Vagina (tissue), 2 donors: ENCODE data around the gene PRELID1. TPM values are rescaled to one million over a fixed set of nuclear protein-coding genes. Genes with fewer than 3 reads are reported as not detected.

Experiments used
- DNase-seq, 2 donors: peaks; one replicate each; pipeline ENCODE4 v3.0.0-alpha.2; 2017; ENCODE audit errors: extremely low spot score in 2 of 2
- H3K27ac ChIP-seq: fragments of 200-600 bp; sonication (generic); one replicate; pipeline ENCODE4 v1.5.1; 2019
- H3K27me3 ChIP-seq: fragments of 200-600 bp; sonication (generic); one replicate; pipeline ENCODE4 v1.5.1; 2019
- H3K36me3 ChIP-seq, 2 donors: fragments of 200-600 bp; sonication (generic); one replicate each; pipeline ENCODE4 v1.5.1; 2017 to 2019
- H3K4me1 ChIP-seq: fragments of 200-600 bp; sonication (generic); one replicate; pipeline ENCODE4 v1.5.1; 2019
- H3K4me3 ChIP-seq, 2 donors: fragments of 200-600 bp; sonication (generic); 1 replicate in 1 of 2; 2 replicates in 1 of 2; pipeline ENCODE4 v1.5.1; 2016 to 2019
- H3K9me3 ChIP-seq: fragments of 200-600 bp; sonication (generic); one replicate; pipeline ENCODE4 v1.5.1; 2019
- CTCF ChIP-seq, 3 experiments: fragments of 450-650 bp in 2 of 3; fragments of 200-600 bp in 1 of 3; sonication (generic) in 1 of 3; IDR thresholded peaks; one replicate each; pipeline ENCODE4 v1.5.1; 2017 to 2019; ENCODE audit warnings: antibody characterized with exemption in 3 of 3, mild to moderate bottlenecking in 2 of 3, moderate library complexity in 2 of 3
- POLR2A ChIP-seq, 2 donors: fragments of 450-650 bp; IDR thresholded peaks; one replicate each; pipeline ENCODE4 v1.6.1; 2017; ENCODE audit warnings: antibody characterized with exemption in 2 of 2, mild to moderate bottlenecking in 2 of 2, moderate library complexity in 2 of 2
- POLR2AphosphoS5 ChIP-seq, 2 donors: sonication (generic); formaldehyde crosslinking; IDR thresholded peaks; one replicate each; pipeline ENCODE4 v1.9.0; 2017; ENCODE audit warnings: antibody characterized with exemption in 2 of 2, mild to moderate bottlenecking in 2 of 2, low read depth in 1 of 2; ENCODE audit not compliant: insufficient read depth in 1 of 2
- intact Hi-C: fragments of 100-400 bp; cut with DNase I; formaldehyde crosslinking; loops from one replicate; pipeline ENCODE4 v1.15.1; 2023
- total RNA-seq: library from RNA; depleted of rRNA; stranded (reverse); fragments of >200 nt; gene quantifications from one replicate; pipeline ENCODE4 v1.2.3, GENCODE V29; 2016

Gene PRELID1
- total RNA-seq, 1 donor from 2014 or later, result 93.3 TPM

GRCh38 chr5:177332031-177332895 is 28.7 kb downstream of the PRELID1 start:
- intact Hi-C loops, result no loop called here
- H3K9me3 ChIP-seq, result no peaks in the 10 kb centered on the region
- peaks cover 6 to 72% of the 10 kb centered on the region in 2 donors for H3K36me3 ChIP-seq
- TF ChIP-seq CTCF (IDR thresholded peaks at IDR 0.05) (no peak), POLR2AphosphoS5 (IDR thresholded peaks at IDR 0.05; ENCODE audit: insufficient read depth in 1 of 2, low read depth in 1 of 2) (no peak), POLR2A (IDR thresholded peaks at IDR 0.05) (no peak)
- H3K27me3 ChIP-seq, result no peaks in the 10 kb centered on the region
- H3K27ac ChIP-seq, result no peak overlapping the region
- peaks cover 5% of the 10 kb centered on the region for H3K4me1 ChIP-seq
- no peak for DNase-seq
- no peak overlapping the region for H3K4me3 ChIP-seq

GRCh38 chr5:177332896-177333260 is 29.3 kb downstream of the PRELID1 start:
- Histone ChIP-seq H3K9me3 (no peaks in the 10 kb centered on the region), H3K4me3 (no peak overlapping the region), H3K36me3 (peaks cover 6 to 78% of the 10 kb centered on the region in 2 donors), H3K27ac (no peak overlapping the region), H3K4me1 (peaks cover 3% of the 10 kb centered on the region), H3K27me3 (no peaks in the 10 kb centered on the region)
- intact Hi-C loops, result no loop called here
- no peak for DNase-seq
- TF ChIP-seq CTCF (IDR thresholded peaks at IDR 0.05) (no peak), POLR2A (IDR thresholded peaks at IDR 0.05) (no peak), POLR2AphosphoS5 (IDR thresholded peaks at IDR 0.05; ENCODE audit: insufficient read depth in 1 of 2, low read depth in 1 of 2) (no peak)

DNA sequence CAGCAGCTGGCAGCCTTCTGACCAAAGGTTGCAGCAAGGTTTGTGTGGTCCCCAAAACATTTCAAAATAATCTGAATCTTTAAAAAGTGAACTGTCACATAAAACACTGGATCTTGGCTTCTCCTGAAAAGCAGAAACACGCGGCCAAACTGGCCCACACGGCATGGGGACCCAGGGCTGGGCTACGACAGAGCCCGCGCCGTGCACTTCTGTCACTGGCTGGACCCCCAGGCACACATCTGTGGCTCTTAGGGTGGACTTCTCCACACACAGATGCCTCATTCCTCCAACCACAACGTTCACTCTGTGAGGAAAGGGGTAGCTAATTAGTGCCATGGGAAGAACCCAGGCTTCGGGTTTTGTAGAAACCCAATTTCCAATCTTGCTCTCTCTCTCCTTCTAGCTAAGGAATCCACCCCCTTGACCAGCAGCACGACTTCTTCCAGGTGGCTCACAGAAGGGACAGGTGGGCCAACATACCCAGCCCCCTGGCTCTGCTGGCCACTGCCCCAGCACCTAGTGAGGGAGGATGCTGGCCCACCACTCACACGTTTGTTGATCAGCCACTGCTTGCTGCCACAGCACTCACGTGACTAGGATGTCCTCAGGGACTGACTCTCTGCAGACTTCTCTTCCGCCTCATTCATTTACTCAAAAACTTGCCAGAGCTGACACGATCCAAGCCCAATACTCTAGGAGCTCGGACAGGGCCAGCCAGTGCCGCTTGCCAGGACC is 30.0 kb downstream of the PRELID1 start:
- intact Hi-C loops, result no loop called here
- no peak overlapping the region for H3K27ac ChIP-seq
- H3K9me3 ChIP-seq, result no peaks in the 10 kb centered on the region
- no peak for TF ChIP-seq POLR2AphosphoS5 (IDR thresholded peaks at IDR 0.05; ENCODE audit: insufficient read depth in 1 of 2, low read depth in 1 of 2)
- no peak for TF ChIP-seq POLR2A (IDR thresholded peaks at IDR 0.05)
- TF ChIP-seq CTCF (IDR thresholded peaks at IDR 0.05), result no peak
- peaks cover 6 to 82% of the 10 kb centered on the region in 2 donors for H3K36me3 ChIP-seq
- no peaks in the 10 kb centered on the region for H3K27me3 ChIP-seq
- no peak for DNase-seq
- no peaks in the 10 kb centered on the region for H3K4me1 ChIP-seq
- H3K4me3 ChIP-seq, result no peak overlapping the region

DNA sequence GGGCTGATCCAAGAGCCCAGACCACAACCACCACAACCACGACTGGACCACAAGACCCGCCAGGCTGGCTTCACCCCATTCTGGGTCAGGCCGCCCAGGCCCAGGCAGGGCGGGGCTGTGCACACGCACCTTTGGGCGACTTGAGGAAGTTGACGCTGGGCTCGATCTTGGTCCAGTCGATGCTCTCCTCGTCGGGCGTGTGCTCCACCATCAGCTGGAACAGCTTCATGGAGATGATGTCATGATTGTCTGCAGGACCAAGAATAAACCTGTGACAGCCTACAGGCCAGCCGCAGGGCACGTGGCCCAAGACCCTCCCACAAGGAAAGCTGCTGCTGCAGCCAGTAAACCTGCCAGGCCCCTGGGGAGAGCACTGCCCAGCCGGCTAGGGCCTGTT is 30.6 kb downstream of the PRELID1 start:
- peaks cover 6 to 82% of the 10 kb centered on the region in 2 donors for H3K36me3 ChIP-seq
- no peak overlapping the region for H3K27ac ChIP-seq
- TF ChIP-seq POLR2AphosphoS5 (IDR thresholded peaks at IDR 0.05; ENCODE audit: insufficient read depth in 1 of 2, low read depth in 1 of 2), result no peak
- no peak overlapping the region for H3K4me3 ChIP-seq
- peaks cover 4% of the 10 kb centered on the region for H3K4me1 ChIP-seq
- intact Hi-C loops, result no loop called here
- DNase-seq, result no peak
- H3K9me3 ChIP-seq, result no peaks in the 10 kb centered on the region
- no peaks in the 10 kb centered on the region for H3K27me3 ChIP-seq

DNA sequence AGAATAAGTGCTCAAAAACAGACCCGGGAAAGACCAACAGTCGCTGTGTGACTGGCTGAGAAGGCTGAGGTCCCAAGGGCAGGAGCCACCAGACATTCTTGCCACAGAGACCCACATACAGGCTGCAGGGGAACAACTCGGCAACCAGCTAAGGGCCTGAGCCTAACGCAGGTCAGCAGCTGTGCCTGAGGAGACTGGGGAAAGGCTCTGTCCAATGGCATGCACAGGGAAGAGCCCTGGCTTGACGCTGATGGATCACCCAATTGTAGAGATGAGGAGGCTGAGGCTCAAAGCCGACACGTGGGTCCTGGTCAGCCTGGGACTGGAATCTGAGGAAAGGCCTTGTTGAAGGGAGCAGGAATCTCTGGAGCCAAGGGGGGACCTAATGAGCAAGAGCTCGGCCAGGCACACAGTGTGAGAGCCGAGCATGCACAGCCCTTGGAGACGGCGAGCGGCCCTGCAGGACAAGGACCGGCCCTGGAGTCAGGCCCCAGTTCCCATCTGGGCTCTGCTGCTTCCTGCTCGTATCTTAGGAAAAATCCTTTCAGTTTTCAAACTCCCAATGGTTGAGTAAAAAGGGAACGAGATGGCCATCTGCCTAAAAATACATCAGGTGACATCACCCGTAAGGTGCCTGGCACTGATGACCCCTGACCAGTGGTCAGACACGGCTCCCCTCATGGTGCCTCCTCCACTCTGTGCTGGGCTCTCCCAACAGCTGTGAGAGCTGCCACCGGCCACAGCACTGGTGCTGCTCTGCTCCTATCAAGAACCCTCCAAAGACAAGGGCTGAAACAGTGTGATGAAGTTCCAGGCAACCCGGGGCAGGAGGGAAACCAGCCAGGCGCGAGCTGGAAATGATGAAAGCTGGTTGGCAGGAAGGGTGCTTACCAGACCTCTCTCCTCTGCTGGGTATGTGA is 31.4 kb downstream of the PRELID1 start:
- H3K4me1 ChIP-seq, result peaks cover 8% of the 10 kb centered on the region
- H3K9me3 ChIP-seq, result no peaks in the 10 kb centered on the region
- no peak overlapping the region for H3K4me3 ChIP-seq
- no peaks in the 10 kb centered on the region for H3K27me3 ChIP-seq
- H3K27ac ChIP-seq, result no peak overlapping the region
- intact Hi-C loops, result no loop called here
- no peak for DNase-seq
- TF ChIP-seq POLR2AphosphoS5 (IDR thresholded peaks at IDR 0.05; ENCODE audit: insufficient read depth in 1 of 2, low read depth in 1 of 2) (no peak), POLR2A (IDR thresholded peaks at IDR 0.05) (no peak), CTCF (IDR thresholded peaks at IDR 0.05) (no peak)
- H3K36me3 ChIP-seq, result peaks cover 6 to 74% of the 10 kb centered on the region in 2 donors
